GM12878 (cell line): ENCODE measurements around the gene DHX16. TPM values are rescaled to one million over a fixed set of nuclear protein-coding genes. Genes with fewer than 3 reads are reported as not detected.

ENCODE experiments used
- CBFB ChIP-seq: IDR thresholded peaks from 2 replicates; pipeline ENCODE4 v1.6.1; 2016; ENCODE audit warnings: antibody characterized with exemption, low read depth
- CBX3 ChIP-seq: fragments of 200-600 bp; sonication (generic); IDR thresholded peaks from 2 replicates; pipeline ENCODE4 v1.6.1; 2016; ENCODE audit warnings: low read depth, borderline replicate concordance
- CEBPB ChIP-seq, 2 experiments: fragments of 150-350 bp in 1 of 2; IDR thresholded peaks; 2 replicates each; pipeline ENCODE4 v1.6.1; 2012 to 2014; ENCODE audit warnings: low read depth in 2 of 2, low read length in 2 of 2, borderline replicate concordance in 1 of 2, inconsistent platforms in 1 of 2
- HCFC1 ChIP-seq: fragments of 150-350 bp; IDR thresholded peaks from 2 replicates; pipeline ENCODE4 v1.6.1; 2014; ENCODE audit warnings: low read length
- IRF5 ChIP-seq: fragments of 450-650 bp; IDR thresholded peaks from 2 replicates; pipeline ENCODE4 v1.6.1; 2017; ENCODE audit warnings: borderline replicate concordance
- NBN ChIP-seq: fragments of 450-650 bp; IDR thresholded peaks from 2 replicates; pipeline ENCODE4 v1.6.1; 2016
- POU2F2 ChIP-seq: IDR thresholded peaks from 3 replicates; pipeline ENCODE4 v1.6.1; 2011; ENCODE audit warnings: low read depth, mild to moderate bottlenecking, low read length, borderline replicate concordance
- RB1 ChIP-seq: fragments of 450-650 bp; formaldehyde crosslinking; IDR thresholded peaks from 2 replicates; pipeline ENCODE4 v1.6.1; 2017; ENCODE audit warnings: mild to moderate bottlenecking, borderline replicate concordance
- TAF1 ChIP-seq: IDR thresholded peaks from 2 replicates; pipeline ENCODE4 v1.6.1; 2011; ENCODE audit warnings: mild to moderate bottlenecking, low read depth, low read length, borderline replicate concordance
- TARDBP ChIP-seq: IDR thresholded peaks from 2 replicates; pipeline ENCODE4 v1.6.1; 2016; ENCODE audit warnings: borderline replicate concordance
- TCF3 ChIP-seq: IDR thresholded peaks from 2 replicates; pipeline ENCODE4 v1.6.1; 2012; ENCODE audit warnings: low read depth, mild to moderate bottlenecking, low read length, borderline replicate concordance; ENCODE audit not compliant: insufficient read depth
- USF1 ChIP-seq: IDR thresholded peaks from 2 replicates; pipeline ENCODE4 v1.6.1; 2011; ENCODE audit warnings: borderline replicate concordance, low read depth, mild to moderate bottlenecking, moderate library complexity, mixed read lengths, low read length; ENCODE audit not compliant: insufficient read depth; ENCODE audit errors: extremely low read length
- USF2 ChIP-seq: IDR thresholded peaks from 2 replicates; pipeline ENCODE4 v1.6.1; 2011; ENCODE audit warnings: low read depth, low read length, improper control_type of control experiment, borderline replicate concordance
- WRNIP1 ChIP-seq: IDR thresholded peaks from 2 replicates; pipeline ENCODE4 v1.6.1; 2011; ENCODE audit warnings: low read depth, low read length, improper control_type of control experiment, borderline replicate concordance
- ZNF24 ChIP-seq: fragments of 450-650 bp; IDR thresholded peaks from 2 replicates; pipeline ENCODE4 v1.6.1; 2017; ENCODE audit warnings: antibody characterized with exemption, mild to moderate bottlenecking
- polyA plus RNA-seq, 11 experiments: library from polyadenylated mRNA; depleted of rRNA in 4 of 11; unstranded in 6 of 11; stranded (reverse) in 5 of 11; fragments of >200 nt; fragmentation: Nextera tagmentation in 4 of 11; fragmentation: Illumina TruSeq in 1 of 11; extraction: Ambion mirVana in 4 of 11; extraction: Trizol in 1 of 11; gene quantifications; 1 replicate in 1 of 11; 2 replicates in 10 of 11; pipeline versions ENCODE4 v1.2.1 to v1.2.3, GENCODE V29; 2011 to 2016; ENCODE audit warnings: inconsistent platforms in 2 of 11, missing spikeins in 2 of 11, low read depth in 1 of 11
- total RNA-seq, 4 experiments: library from RNA; depleted of rRNA in 3 of 4; stranded (reverse); fragments of >200 nt in 3 of 4; fragmentation: Illumina TruSeq in 1 of 4; extraction: Trizol in 1 of 4; gene quantifications; 2 replicates each; pipeline versions ENCODE4 v1.2.1 to v1.2.3, GENCODE V29; 2013 to 2021
- TF ChIP-seq, protein P1 (sequence below): IDR thresholded peaks from 2 replicates; pipeline ENCODE4 v1.6.1; 2012; ENCODE audit warnings: improper control_type of control experiment, low read depth, low read length; ENCODE audit not compliant: insufficient replicate concordance
- TF ChIP-seq, protein P2 (sequence below): fragments of 450-650 bp; IDR thresholded peaks from 2 replicates; pipeline ENCODE4 v1.6.1; 2017; ENCODE audit warnings: mild to moderate bottlenecking
- TF ChIP-seq, protein P3 (sequence below): fragments of 450-650 bp; IDR thresholded peaks from 2 replicates; pipeline ENCODE4 v1.6.1; 2014; ENCODE audit warnings: mild to moderate bottlenecking

DHX16 gene
- total and polyA plus RNA-seq, 10 of the 15 experiments (the other 5 are each of a cell fraction or from before 2014, with no cell fraction given) = 10.1 to 41.4 (median 38.3) TPM

DNA sequence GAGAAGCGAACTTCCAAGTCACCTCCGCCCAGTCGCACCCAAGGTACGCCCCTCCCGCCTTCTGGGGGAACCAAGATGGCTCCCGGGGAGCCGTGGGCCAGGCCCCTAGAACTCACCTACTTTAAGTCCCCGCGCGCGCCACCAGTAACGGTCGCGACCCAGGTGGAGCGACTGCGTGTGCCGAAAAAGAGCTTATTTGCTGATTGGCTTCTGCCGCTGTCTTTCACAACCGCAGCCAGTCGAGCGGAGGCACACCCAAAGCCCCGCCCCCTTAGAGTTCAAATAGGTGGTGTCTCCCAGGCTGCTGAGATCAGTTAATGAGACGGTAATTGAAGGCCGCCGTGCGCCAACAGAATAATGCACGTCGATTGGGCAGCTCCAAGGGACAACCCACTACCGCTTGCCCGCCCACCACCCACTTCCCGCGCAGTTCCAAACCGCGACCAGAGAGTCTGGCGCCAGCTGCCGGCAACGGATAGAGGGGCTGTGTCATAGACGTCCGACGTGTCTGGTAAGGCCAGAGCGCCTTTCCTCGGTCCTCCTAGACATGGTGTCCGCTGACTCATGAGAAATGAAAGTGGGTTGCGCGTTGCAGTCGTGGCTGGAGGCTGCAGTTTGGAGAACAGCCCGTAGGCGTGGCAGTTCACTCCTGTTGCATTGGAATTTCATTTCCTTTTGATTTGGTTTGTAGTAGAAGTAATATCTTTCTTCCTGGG, 44.5 kb upstream of the DHX16 start, which contains the start of gene MDC1 (continued):
- no peak for TF ChIP-seq IRF5
- TF ChIP-seq WRNIP1 = 0 out of 2 replicates have a peak, but pooled peaks have one; percentile 74
- TF ChIP-seq USF2 = no peak
- TF ChIP-seq, protein P1, sequence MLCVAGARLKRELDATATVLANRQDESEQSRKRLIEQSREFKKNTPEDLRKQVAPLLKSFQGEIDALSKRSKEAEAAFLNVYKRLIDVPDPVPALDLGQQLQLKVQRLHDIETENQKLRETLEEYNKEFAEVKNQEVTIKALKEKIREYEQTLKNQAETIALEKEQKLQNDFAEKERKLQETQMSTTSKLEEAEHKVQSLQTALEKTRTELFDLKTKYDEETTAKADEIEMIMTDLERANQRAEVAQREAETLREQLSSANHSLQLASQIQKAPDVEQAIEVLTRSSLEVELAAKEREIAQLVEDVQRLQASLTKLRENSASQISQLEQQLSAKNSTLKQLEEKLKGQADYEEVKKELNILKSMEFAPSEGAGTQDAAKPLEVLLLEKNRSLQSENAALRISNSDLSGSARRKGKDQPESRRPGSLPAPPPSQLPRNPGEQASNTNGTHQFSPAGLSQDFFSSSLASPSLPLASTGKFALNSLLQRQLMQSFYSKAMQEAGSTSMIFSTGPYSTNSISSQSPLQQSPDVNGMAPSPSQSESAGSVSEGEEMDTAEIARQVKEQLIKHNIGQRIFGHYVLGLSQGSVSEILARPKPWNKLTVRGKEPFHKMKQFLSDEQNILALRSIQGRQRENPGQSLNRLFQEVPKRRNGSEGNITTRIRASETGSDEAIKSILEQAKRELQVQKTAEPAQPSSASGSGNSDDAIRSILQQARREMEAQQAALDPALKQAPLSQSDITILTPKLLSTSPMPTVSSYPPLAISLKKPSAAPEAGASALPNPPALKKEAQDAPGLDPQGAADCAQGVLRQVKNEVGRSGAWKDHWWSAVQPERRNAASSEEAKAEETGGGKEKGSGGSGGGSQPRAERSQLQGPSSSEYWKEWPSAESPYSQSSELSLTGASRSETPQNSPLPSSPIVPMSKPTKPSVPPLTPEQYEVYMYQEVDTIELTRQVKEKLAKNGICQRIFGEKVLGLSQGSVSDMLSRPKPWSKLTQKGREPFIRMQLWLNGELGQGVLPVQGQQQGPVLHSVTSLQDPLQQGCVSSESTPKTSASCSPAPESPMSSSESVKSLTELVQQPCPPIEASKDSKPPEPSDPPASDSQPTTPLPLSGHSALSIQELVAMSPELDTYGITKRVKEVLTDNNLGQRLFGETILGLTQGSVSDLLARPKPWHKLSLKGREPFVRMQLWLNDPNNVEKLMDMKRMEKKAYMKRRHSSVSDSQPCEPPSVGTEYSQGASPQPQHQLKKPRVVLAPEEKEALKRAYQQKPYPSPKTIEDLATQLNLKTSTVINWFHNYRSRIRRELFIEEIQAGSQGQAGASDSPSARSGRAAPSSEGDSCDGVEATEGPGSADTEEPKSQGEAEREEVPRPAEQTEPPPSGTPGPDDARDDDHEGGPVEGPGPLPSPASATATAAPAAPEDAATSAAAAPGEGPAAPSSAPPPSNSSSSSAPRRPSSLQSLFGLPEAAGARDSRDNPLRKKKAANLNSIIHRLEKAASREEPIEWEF = no peak
- TF ChIP-seq ZNF24 = peak; percentile 75
- TF ChIP-seq TCF3 = peak; percentile 99
- no peak for TF ChIP-seq USF1
- peak; percentile 97 for TF ChIP-seq NBN
- TF ChIP-seq HCFC1 = peak; percentile 77
- peak; percentile 100 for TF ChIP-seq RB1
- TF ChIP-seq CBFB = peak; percentile 92
- TF ChIP-seq TARDBP = peak; percentile 77; the same call in 1 of the 2 replicates
- peak; percentile 30; the same call in 2 of the 3 replicates for TF ChIP-seq POU2F2
- TF ChIP-seq TAF1 = peak; percentile 95
- no peak for TF ChIP-seq CBX3
- no peak for TF ChIP-seq CEBPB (IDR thresholded peaks at IDR 0.05; ENCODE audit: borderline replicate concordance in 1 of 2, low read depth in 2 of 2, low read length in 2 of 2)
- TF ChIP-seq, protein P2, sequence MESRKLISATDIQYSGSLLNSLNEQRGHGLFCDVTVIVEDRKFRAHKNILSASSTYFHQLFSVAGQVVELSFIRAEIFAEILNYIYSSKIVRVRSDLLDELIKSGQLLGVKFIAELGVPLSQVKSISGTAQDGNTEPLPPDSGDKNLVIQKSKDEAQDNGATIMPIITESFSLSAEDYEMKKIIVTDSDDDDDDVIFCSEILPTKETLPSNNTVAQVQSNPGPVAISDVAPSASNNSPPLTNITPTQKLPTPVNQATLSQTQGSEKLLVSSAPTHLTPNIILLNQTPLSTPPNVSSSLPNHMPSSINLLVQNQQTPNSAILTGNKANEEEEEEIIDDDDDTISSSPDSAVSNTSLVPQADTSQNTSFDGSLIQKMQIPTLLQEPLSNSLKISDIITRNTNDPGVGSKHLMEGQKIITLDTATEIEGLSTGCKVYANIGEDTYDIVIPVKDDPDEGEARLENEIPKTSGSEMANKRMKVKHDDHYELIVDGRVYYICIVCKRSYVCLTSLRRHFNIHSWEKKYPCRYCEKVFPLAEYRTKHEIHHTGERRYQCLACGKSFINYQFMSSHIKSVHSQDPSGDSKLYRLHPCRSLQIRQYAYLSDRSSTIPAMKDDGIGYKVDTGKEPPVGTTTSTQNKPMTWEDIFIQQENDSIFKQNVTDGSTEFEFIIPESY = no peak
- TF ChIP-seq, protein P3, sequence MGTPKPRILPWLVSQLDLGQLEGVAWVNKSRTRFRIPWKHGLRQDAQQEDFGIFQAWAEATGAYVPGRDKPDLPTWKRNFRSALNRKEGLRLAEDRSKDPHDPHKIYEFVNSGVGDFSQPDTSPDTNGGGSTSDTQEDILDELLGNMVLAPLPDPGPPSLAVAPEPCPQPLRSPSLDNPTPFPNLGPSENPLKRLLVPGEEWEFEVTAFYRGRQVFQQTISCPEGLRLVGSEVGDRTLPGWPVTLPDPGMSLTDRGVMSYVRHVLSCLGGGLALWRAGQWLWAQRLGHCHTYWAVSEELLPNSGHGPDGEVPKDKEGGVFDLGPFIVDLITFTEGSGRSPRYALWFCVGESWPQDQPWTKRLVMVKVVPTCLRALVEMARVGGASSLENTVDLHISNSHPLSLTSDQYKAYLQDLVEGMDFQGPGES = peak; percentile 81
